Keratinocyte (primary cell): ENCODE results near the gene RASGRF2. TPM values are rescaled to one million over a fixed set of nuclear protein-coding genes. Genes with fewer than 3 reads are reported as not detected.

Source experiments
- DNase-seq: peaks from one replicate; pipeline ENCODE4 v3.0.0-alpha.2; 2011; ENCODE audit warnings: low read depth, missing footprints, low spot score
- FAIRE-seq: peaks from 2 replicates; lab custom pipeline; 2011; peaks lifted over from hg19 to GRCh38; lab: Jason Lieb, UNC
- H2AFZ ChIP-seq: 2 replicates; pipeline ENCODE4 v1.6.0; 2012; ENCODE audit warnings: low read length, control low read depth, inconsistent platforms; ENCODE audit not compliant: control insufficient read depth
- H3K27ac ChIP-seq: 2 replicates; pipeline ENCODE4 v1.5.1; 2011; ENCODE audit warnings: low read length; ENCODE audit not compliant: control insufficient read depth, insufficient read depth
- H3K27me3 ChIP-seq: 3 replicates; pipeline ENCODE4 v1.6.0; 2011; ENCODE audit warnings: low read length; ENCODE audit not compliant: control insufficient read depth, insufficient read depth; ENCODE audit errors: extremely low read depth
- H3K36me3 ChIP-seq, 2 experiments: 2 replicates in 1 of 2; 3 replicates in 1 of 2; pipeline ENCODE4 v1.5.1; 2011; ENCODE audit warnings: low read length in 2 of 2, mild to moderate bottlenecking in 1 of 2; ENCODE audit not compliant: control insufficient read depth in 2 of 2, insufficient read depth in 2 of 2; ENCODE audit errors: extremely low read depth in 1 of 2
- H3K4me1 ChIP-seq: 3 replicates; pipeline ENCODE4 v1.5.1; 2011; ENCODE audit warnings: low read length; ENCODE audit not compliant: control insufficient read depth, insufficient read depth; ENCODE audit errors: extremely low read depth
- H3K4me2 ChIP-seq: 3 replicates; pipeline ENCODE4 v1.6.0; 2011; ENCODE audit warnings: low read depth, low read length; ENCODE audit not compliant: control insufficient read depth, insufficient read depth; ENCODE audit errors: extremely low read depth
- H3K4me3 ChIP-seq, 3 experiments: fragments of 200-600 bp in 1 of 3; sonication (generic) in 1 of 3; 2 replicates in 2 of 3; 3 replicates in 1 of 3; pipeline ENCODE4 v1.5.1; 2011 to 2016; ENCODE audit warnings: low read length in 3 of 3, mild to moderate bottlenecking in 3 of 3, control low read depth in 2 of 3, inconsistent platforms in 1 of 3, low read depth in 1 of 3, mixed read lengths in 1 of 3, mixed run types in 1 of 3, moderate library complexity in 1 of 3; ENCODE audit not compliant: control insufficient read depth in 2 of 3, insufficient read depth in 2 of 3; ENCODE audit errors: extremely low read depth in 1 of 3
- H3K79me2 ChIP-seq: 2 replicates; pipeline ENCODE4 v1.6.0; 2012; ENCODE audit warnings: low read length; ENCODE audit not compliant: control insufficient read depth, insufficient read depth
- H3K9ac ChIP-seq: 3 replicates; pipeline ENCODE4 v1.6.0; 2011; ENCODE audit warnings: low read length; ENCODE audit not compliant: control insufficient read depth, insufficient read depth; ENCODE audit errors: extremely low read depth
- H3K9me1 ChIP-seq: 3 replicates; pipeline ENCODE4 v1.6.0; 2011; ENCODE audit warnings: low read length; ENCODE audit not compliant: control insufficient read depth, insufficient read depth; ENCODE audit errors: extremely low read depth
- H3K9me3 ChIP-seq: 2 replicates; pipeline ENCODE4 v1.5.1; 2012; ENCODE audit warnings: low read depth, low read length; ENCODE audit not compliant: control insufficient read depth
- H4K20me1 ChIP-seq: 3 replicates; pipeline ENCODE4 v1.6.0; 2011; ENCODE audit warnings: low read length; ENCODE audit not compliant: control insufficient read depth, insufficient read depth; ENCODE audit errors: extremely low read depth
- CTCF ChIP-seq, 3 experiments: IDR thresholded peaks in 1 of 3; conservative IDR thresholded peaks in 1 of 3; optimal IDR thresholded peaks in 1 of 3; 2 replicates in 2 of 3; 3 replicates in 1 of 3; pipeline versions ENCODE3 to v1.5.1; 2011; ENCODE audit warnings: low read length in 3 of 3, mild to moderate bottlenecking in 3 of 3, moderate library complexity in 2 of 3, control low read depth in 1 of 3, inconsistent platforms in 1 of 3; ENCODE audit not compliant: insufficient read depth in 2 of 3; ENCODE audit errors: extremely low read depth in 1 of 3
- EZH2 ChIP-seq: IDR thresholded peaks from one replicate; pipeline ENCODE4 v1.6.1; 2012; ENCODE audit warnings: inconsistent platforms, mild to moderate bottlenecking, low read length, moderate library complexity
- dilution Hi-C: fragments of 300-500 bp; cut with MboI; formaldehyde crosslinking; loops from one replicate; pipeline ENCODE4 v1.7.0; 2020; ENCODE audit warnings: low sequenced_read_pairs; ENCODE audit not compliant: extremely low pct_ligation_motif_present
- polyA plus RNA-seq, 5 experiments: library from polyadenylated mRNA; depleted of rRNA in 3 of 5; stranded (reverse) in 3 of 5; stranded (forward) in 1 of 5; unstranded in 1 of 5; fragments of >200 nt; gene quantifications; 1 replicate in 1 of 5; 2 replicates in 3 of 5; 3 replicates in 1 of 5; pipeline versions ENCODE4 v1.2.1 to v1.2.3, GENCODE V29; 2011 to 2012; ENCODE audit warnings: missing spikeins in 2 of 5, low read depth in 1 of 5, low replicate concordance in 1 of 5

The RASGRF2 gene
- polyA plus RNA-seq, 1 donor (not counting 4 experiments of a cell fraction or from before 2014, with no cell fraction given), result 0.03 TPM

- Histone ChIP-seq H3K9me1 (no peaks in the 10 kb centered on the region), H3K27me3 (peaks cover 5% of the 10 kb centered on the region), H3K79me2 (no peaks in the 10 kb centered on the region), H3K9ac (no peak overlapping the region), H3K4me3 (no peak overlapping the region), H3K4me1 (no peaks in the 10 kb centered on the region), H4K20me1 (no peaks in the 10 kb centered on the region), H3K36me3 (no peaks in the 10 kb centered on the region), H3K9me3 (no peaks in the 10 kb centered on the region), H3K27ac (no peak overlapping the region), H3K4me2 (no peak overlapping the region), H2AFZ (no peak overlapping the region)
- no peak for FAIRE-seq
- TF ChIP-seq EZH2 (no peak), CTCF (optimal IDR thresholded peaks at IDR 0.05 in 1 of 3, IDR thresholded peaks at IDR 0.05 in 1 of 3, conservative IDR thresholded peaks at IDR 0.05 in 1 of 3; ENCODE audit: extremely low read depth in 1 of 3, insufficient read depth in 2 of 3, low read length in 3 of 3) (no peak)
- no peak for DNase-seq
- dilution Hi-C loops, result no loop called here
Measured at GRCh38 chr5:81195335-81195929, 235.3 kb downstream of the RASGRF2 start.

GRCh38 chr5:81202655-81203054 is 242.5 kb downstream of the RASGRF2 start:
- H3K9me1 ChIP-seq, result no peaks in the 10 kb centered on the region
- H3K4me2 ChIP-seq, result no peak overlapping the region
- dilution Hi-C loops, result no loop called here
- no peaks in the 10 kb centered on the region for H4K20me1 ChIP-seq
- H3K4me3 ChIP-seq, result no peak overlapping the region
- H3K9me3 ChIP-seq, result no peaks in the 10 kb centered on the region
- no peaks in the 10 kb centered on the region for H3K79me2 ChIP-seq
- no peak overlapping the region for H3K27ac ChIP-seq
- TF ChIP-seq EZH2 (no peak), CTCF (optimal IDR thresholded peaks at IDR 0.05 in 1 of 3, IDR thresholded peaks at IDR 0.05 in 1 of 3, conservative IDR thresholded peaks at IDR 0.05 in 1 of 3; ENCODE audit: extremely low read depth in 1 of 3, insufficient read depth in 2 of 3, low read length in 3 of 3) (no peak)
- no peak for FAIRE-seq
- H3K9ac ChIP-seq, result no peak overlapping the region
- no peak for DNase-seq
- H2AFZ ChIP-seq, result no peak overlapping the region
- H3K4me1 ChIP-seq, result no peaks in the 10 kb centered on the region
- no peaks in the 10 kb centered on the region for H3K27me3 ChIP-seq
- no peaks in the 10 kb centered on the region for H3K36me3 ChIP-seq
